ENCODE results near the gene WASF2.

The WASF2 gene

GRCh38 chr1:27536010-27536757, 46.2 kb upstream of the WASF2 start:
- peak overlapping the region; percentile 5 for H4K8ac ChIP-seq (ENCODE audit: low read length)
- H3K79me1 ChIP-seq (replicated peaks; ENCODE audit: low read length, poor library complexity, severe bottlenecking): peaks cover 30% of the 10 kb centered on the region
- DNase-seq: no peak
- H2BK15ac ChIP-seq (ENCODE audit: low read depth, poor library complexity, severe bottlenecking): peak overlapping the region; percentile 30
- peak overlapping the region; percentile 25 for H3K9ac ChIP-seq (ENCODE audit: low read length)
- H2BK12ac ChIP-seq (ENCODE audit: low read length in 2 of 2): peak overlapping the region in 1 of 2 experiments; percentile 40
- peak overlapping the region; percentile 28 for H2AK5ac ChIP-seq (ENCODE audit: low read length, severe bottlenecking)
- H3K23ac ChIP-seq (ENCODE audit: low read length in 2 of 2): no peak overlapping the region
- H3K27me3 ChIP-seq (ENCODE audit: control insufficient read depth in 1 of 2, insufficient read depth in 1 of 2, low read length in 2 of 2): no peaks in the 10 kb centered on the region
- no peak overlapping the region for H2BK5ac ChIP-seq (ENCODE audit: low read depth, low read length, poor library complexity, severe bottlenecking)
- H3K14ac ChIP-seq (ENCODE audit: low read length in 2 of 2): peak overlapping the region in 1 of 2 experiments; percentile 85
- H3K4ac ChIP-seq (ENCODE audit: low read depth in 1 of 2, low read length in 2 of 2): peak overlapping the region in 1 of 2 experiments; percentile 65
- peak overlapping the region in 1 of 2 experiments; percentile 58 for H3K4me3 ChIP-seq (ENCODE audit: insufficient read depth in 1 of 2, low read depth in 1 of 2, low read length in 2 of 2)
- WGBS: 89% methylated on average over 15 of the region's 15 CpGs
- H3K4me2 ChIP-seq (ENCODE audit: low read length, poor library complexity, severe bottlenecking): no peak overlapping the region
- peak overlapping the region; percentile 22 for H2BK120ac ChIP-seq (ENCODE audit: low read depth, low read length)
- peak overlapping the region; percentile 58 for H3K27ac ChIP-seq (ENCODE audit: low read length, poor library complexity, severe bottlenecking)
- H3K36me3 ChIP-seq (ENCODE audit: control insufficient read depth in 1 of 2, insufficient read depth in 2 of 2, low read depth in 1 of 2, low read length in 2 of 2): peaks cover 34 to 45% of the 10 kb centered on the region in 2 experiments
- peak overlapping the region; percentile 1 for H4K91ac ChIP-seq (ENCODE audit: low read length)
- H3K9me3 ChIP-seq (ENCODE audit: control insufficient read depth, low read length): no peaks in the 10 kb centered on the region
- H2AFZ ChIP-seq (ENCODE audit: low read depth, low read length): no peak overlapping the region
- peaks cover 50% of the 10 kb centered on the region for H3K4me1 ChIP-seq (ENCODE audit: control insufficient read depth, insufficient read depth, low read depth, low read length)
- H3K18ac ChIP-seq (ENCODE audit: low read depth in 1 of 2, low read length in 2 of 2): peak overlapping the region; percentile 63 to 86

GRCh38 chr1:27535386-27535785, 45.4 kb upstream of the WASF2 start:
- Histone ChIP-seq H3K4me1 (ENCODE audit: control insufficient read depth, insufficient read depth, low read depth, low read length) (peaks cover 44% of the 10 kb centered on the region), H2BK12ac (ENCODE audit: low read length in 2 of 2) (peak overlapping the region in 1 of 2 experiments; percentile 40), H3K18ac (ENCODE audit: low read depth in 1 of 2, low read length in 2 of 2) (no peak overlapping the region), H3K9me3 (ENCODE audit: control insufficient read depth, low read length) (no peaks in the 10 kb centered on the region), H3K27me3 (ENCODE audit: control insufficient read depth in 1 of 2, insufficient read depth in 1 of 2, low read length in 2 of 2) (no peaks in the 10 kb centered on the region), H2BK15ac (ENCODE audit: low read depth, poor library complexity, severe bottlenecking) (no peak overlapping the region), H3K4me2 (ENCODE audit: low read length, poor library complexity, severe bottlenecking) (no peak overlapping the region), H4K91ac (ENCODE audit: low read length) (no peak overlapping the region), H3K14ac (ENCODE audit: low read length in 2 of 2) (no peak overlapping the region), H2AFZ (ENCODE audit: low read depth, low read length) (no peak overlapping the region), H3K4me3 (ENCODE audit: insufficient read depth in 1 of 2, low read depth in 1 of 2, low read length in 2 of 2) (no peak overlapping the region), H3K27ac (ENCODE audit: low read length, poor library complexity, severe bottlenecking) (no peak overlapping the region), H3K36me3 (ENCODE audit: control insufficient read depth in 1 of 2, insufficient read depth in 2 of 2, low read depth in 1 of 2, low read length in 2 of 2) (peaks cover 34 to 45% of the 10 kb centered on the region in 2 experiments), H2BK120ac (ENCODE audit: low read depth, low read length) (no peak overlapping the region), H3K4ac (ENCODE audit: low read depth in 1 of 2, low read length in 2 of 2) (no peak overlapping the region), H2BK5ac (ENCODE audit: low read depth, low read length, poor library complexity, severe bottlenecking) (no peak overlapping the region), H3K23ac (ENCODE audit: low read length in 2 of 2) (no peak overlapping the region), H2AK5ac (ENCODE audit: low read length, severe bottlenecking) (peak overlapping the region; percentile 23), H3K9ac (ENCODE audit: low read length) (peak overlapping the region; percentile 25), H3K79me1 (replicated peaks; ENCODE audit: low read length, poor library complexity, severe bottlenecking) (peaks cover 30% of the 10 kb centered on the region), H4K8ac (ENCODE audit: low read length) (no peak overlapping the region)
- DNase-seq: no peak
- WGBS: 66% methylated on average over 2 of the region's 2 CpGs

GRCh38 chr1:27531959-27532685, 42.2 kb upstream of the WASF2 start:
- 96% methylated on average over 14 of the region's 14 CpGs for WGBS
- no peak overlapping the region for H3K4me3 ChIP-seq (ENCODE audit: insufficient read depth in 1 of 2, low read depth in 1 of 2, low read length in 2 of 2)
- H2BK12ac ChIP-seq (ENCODE audit: low read length in 2 of 2): peak overlapping the region in 1 of 2 experiments; percentile 11
- no peak overlapping the region for H3K23ac ChIP-seq (ENCODE audit: low read length in 2 of 2)
- no peak overlapping the region for H2BK15ac ChIP-seq (ENCODE audit: low read depth, poor library complexity, severe bottlenecking)
- H4K8ac ChIP-seq (ENCODE audit: low read length): no peak overlapping the region
- H4K91ac ChIP-seq (ENCODE audit: low read length): no peak overlapping the region
- H3K9me3 ChIP-seq (ENCODE audit: control insufficient read depth, low read length): no peaks in the 10 kb centered on the region
- H2AFZ ChIP-seq (ENCODE audit: low read depth, low read length): no peak overlapping the region
- H3K9ac ChIP-seq (ENCODE audit: low read length): no peak overlapping the region
- H3K27ac ChIP-seq (ENCODE audit: low read length, poor library complexity, severe bottlenecking): no peak overlapping the region
- H3K18ac ChIP-seq (ENCODE audit: low read depth in 1 of 2, low read length in 2 of 2): no peak overlapping the region
- H3K4ac ChIP-seq (ENCODE audit: low read depth in 1 of 2, low read length in 2 of 2): no peak overlapping the region
- no peak overlapping the region for H2AK5ac ChIP-seq (ENCODE audit: low read length, severe bottlenecking)
- H2BK120ac ChIP-seq (ENCODE audit: low read depth, low read length): no peak overlapping the region
- no peak overlapping the region for H3K4me2 ChIP-seq (ENCODE audit: low read length, poor library complexity, severe bottlenecking)
- peaks cover 28% of the 10 kb centered on the region for H3K79me1 ChIP-seq (replicated peaks; ENCODE audit: low read length, poor library complexity, severe bottlenecking)
- no peak overlapping the region for H2BK5ac ChIP-seq (ENCODE audit: low read depth, low read length, poor library complexity, severe bottlenecking)
- no peak overlapping the region for H3K14ac ChIP-seq (ENCODE audit: low read length in 2 of 2)
- H3K27me3 ChIP-seq (ENCODE audit: control insufficient read depth in 1 of 2, insufficient read depth in 1 of 2, low read length in 2 of 2): no peaks in the 10 kb centered on the region
- peaks cover 40 to 42% of the 10 kb centered on the region in 2 experiments for H3K36me3 ChIP-seq (ENCODE audit: control insufficient read depth in 1 of 2, insufficient read depth in 2 of 2, low read depth in 1 of 2, low read length in 2 of 2)
- H3K4me1 ChIP-seq (ENCODE audit: control insufficient read depth, insufficient read depth, low read depth, low read length): peaks cover 45% of the 10 kb centered on the region
- DNase-seq: no peak

- H3K9me3 ChIP-seq (ENCODE audit: control insufficient read depth, low read length): no peaks in the 10 kb centered on the region
- no peak overlapping the region for H3K14ac ChIP-seq (ENCODE audit: low read length in 2 of 2)
- no peak overlapping the region for H3K18ac ChIP-seq (ENCODE audit: low read depth in 1 of 2, low read length in 2 of 2)
- H3K4me3 ChIP-seq (ENCODE audit: insufficient read depth in 1 of 2, low read depth in 1 of 2, low read length in 2 of 2): no peak overlapping the region
- no peak overlapping the region for H3K4ac ChIP-seq (ENCODE audit: low read depth in 1 of 2, low read length in 2 of 2)
- no peak overlapping the region for H4K8ac ChIP-seq (ENCODE audit: low read length)
- peaks cover 49% of the 10 kb centered on the region for H3K4me1 ChIP-seq (ENCODE audit: control insufficient read depth, insufficient read depth, low read depth, low read length)
- H4K91ac ChIP-seq (ENCODE audit: low read length): no peak overlapping the region
- no peak overlapping the region for H2BK5ac ChIP-seq (ENCODE audit: low read depth, low read length, poor library complexity, severe bottlenecking)
- peak overlapping the region; percentile 50 for H2BK120ac ChIP-seq (ENCODE audit: low read depth, low read length)
- H2AK5ac ChIP-seq (ENCODE audit: low read length, severe bottlenecking): no peak overlapping the region
- peak overlapping the region in 1 of 2 experiments; percentile 33 for H2BK12ac ChIP-seq (ENCODE audit: low read length in 2 of 2)
- 97% methylated on average over 10 of the region's 10 CpGs for WGBS
- no peak overlapping the region for H3K23ac ChIP-seq (ENCODE audit: low read length in 2 of 2)
- H3K4me2 ChIP-seq (ENCODE audit: low read length, poor library complexity, severe bottlenecking): no peak overlapping the region
- no peak overlapping the region for H3K9ac ChIP-seq (ENCODE audit: low read length)
- H2AFZ ChIP-seq (ENCODE audit: low read depth, low read length): no peak overlapping the region
- peaks cover 33 to 38% of the 10 kb centered on the region in 2 experiments for H3K36me3 ChIP-seq (ENCODE audit: control insufficient read depth in 1 of 2, insufficient read depth in 2 of 2, low read depth in 1 of 2, low read length in 2 of 2)
- H2BK15ac ChIP-seq (ENCODE audit: low read depth, poor library complexity, severe bottlenecking): no peak overlapping the region
- H3K27ac ChIP-seq (ENCODE audit: low read length, poor library complexity, severe bottlenecking): no peak overlapping the region
- peaks cover 20% of the 10 kb centered on the region for H3K79me1 ChIP-seq (replicated peaks; ENCODE audit: low read length, poor library complexity, severe bottlenecking)
- no peaks in the 10 kb centered on the region for H3K27me3 ChIP-seq (ENCODE audit: control insufficient read depth in 1 of 2, insufficient read depth in 1 of 2, low read length in 2 of 2)
- DNase-seq: no peak
Observed at GRCh38 chr1:27530192-27530591, 40.2 kb upstream of the WASF2 start.

Measured in mesenchymal stem cell (in vitro differentiated cells and primary cell).